GM18511 (cell line): ENCODE measurements around the gene MYCN.

Experiments used
- ATAC-seq: cut with Tn5 transposase; IDR thresholded peaks from one replicate; pipeline ENCODE4 v1.9.1; 2021; ENCODE audit warnings: mild to moderate bottlenecking, moderate library complexity; ENCODE audit not compliant: unreplicated experiment

Gene MYCN

DNA sequence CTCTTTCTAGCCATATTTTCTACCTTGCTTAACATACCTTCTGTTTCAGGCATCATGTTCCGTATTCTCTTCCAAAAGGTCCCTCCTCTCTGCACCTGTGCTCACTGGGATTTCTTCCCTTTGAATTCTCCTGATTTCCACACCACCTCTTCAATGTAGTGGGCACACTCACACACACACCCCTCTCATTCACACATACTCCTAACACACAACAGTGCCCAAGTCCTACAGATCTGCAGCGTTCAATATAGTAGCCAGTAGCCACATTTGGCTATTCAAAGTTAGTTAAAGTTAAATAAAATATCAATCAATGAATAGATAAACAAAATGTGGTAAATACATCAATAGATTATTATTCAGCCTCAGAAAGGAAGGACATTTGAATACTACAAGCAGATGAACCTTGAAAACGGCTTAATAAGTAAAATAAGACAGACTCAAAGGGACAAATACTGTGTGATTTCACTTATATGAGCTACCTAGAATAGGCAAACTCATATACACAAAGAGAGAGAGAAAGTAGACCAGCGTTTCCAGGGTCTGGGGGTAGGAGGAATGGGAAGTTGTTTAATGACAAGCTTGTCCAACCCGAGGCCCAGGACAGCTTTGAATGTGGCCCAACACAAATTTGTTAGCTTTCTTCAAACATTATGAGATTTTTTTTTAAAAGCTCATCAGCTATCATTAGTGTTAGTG is 34.4 kb downstream of the MYCN start:
- ATAC-seq = no peak

GRCh38 chr2:15975261-15975600 is 34.9 kb downstream of the MYCN start:
- ATAC-seq = no peak

GRCh38 chr2:15975676-15976075 is 35.3 kb downstream of the MYCN start:
- no peak for ATAC-seq

GRCh38 chr2:15976354-15976753 is 36.0 kb downstream of the MYCN start:
- no peak for ATAC-seq

GRCh38 chr2:15979051-15979758 is 38.9 kb downstream of the MYCN start:
- no peak for ATAC-seq

DNA sequence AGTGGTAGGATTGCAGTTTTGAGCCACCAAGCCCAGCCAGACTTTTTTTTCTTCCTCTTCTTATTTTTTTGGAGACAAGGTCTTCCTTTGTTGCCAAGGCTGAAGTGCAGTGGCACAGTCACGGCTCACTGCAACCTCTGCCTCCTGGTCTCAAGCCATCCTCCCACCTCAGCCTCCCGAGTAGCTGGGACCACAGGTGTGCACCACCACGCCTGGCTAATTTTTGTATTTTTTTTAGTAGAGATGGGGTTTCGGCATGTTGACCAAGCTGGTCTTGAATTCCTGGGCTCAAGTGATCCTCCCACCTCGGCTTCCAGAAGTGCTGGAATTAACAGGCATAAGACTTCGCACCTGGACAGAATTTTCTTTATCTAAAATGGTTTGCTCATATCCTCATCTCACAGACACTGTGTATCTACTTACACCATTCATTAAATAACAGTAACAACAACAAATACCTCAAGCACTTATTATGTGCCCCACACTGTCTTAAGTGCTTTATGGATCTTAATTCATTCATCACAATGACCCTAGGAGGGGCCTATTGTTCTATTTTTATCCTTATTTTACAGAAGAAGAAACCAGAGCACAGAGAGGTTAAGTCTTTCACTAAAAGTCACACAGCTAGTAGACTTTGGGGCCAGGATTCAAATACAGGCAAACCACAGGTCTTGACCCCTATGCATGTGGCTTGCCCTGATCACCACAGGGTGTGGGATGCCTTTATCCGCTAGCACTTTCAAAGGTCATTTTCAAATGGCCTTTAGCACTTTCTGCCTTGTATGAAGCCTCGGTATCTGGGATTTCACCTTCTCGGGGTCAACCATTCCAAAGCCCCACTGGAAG is 39.6 kb downstream of the MYCN start:
- no peak for ATAC-seq

GRCh38 chr2:15980605-15981098 is 40.3 kb downstream of the MYCN start:
- ATAC-seq = no peak

DNA sequence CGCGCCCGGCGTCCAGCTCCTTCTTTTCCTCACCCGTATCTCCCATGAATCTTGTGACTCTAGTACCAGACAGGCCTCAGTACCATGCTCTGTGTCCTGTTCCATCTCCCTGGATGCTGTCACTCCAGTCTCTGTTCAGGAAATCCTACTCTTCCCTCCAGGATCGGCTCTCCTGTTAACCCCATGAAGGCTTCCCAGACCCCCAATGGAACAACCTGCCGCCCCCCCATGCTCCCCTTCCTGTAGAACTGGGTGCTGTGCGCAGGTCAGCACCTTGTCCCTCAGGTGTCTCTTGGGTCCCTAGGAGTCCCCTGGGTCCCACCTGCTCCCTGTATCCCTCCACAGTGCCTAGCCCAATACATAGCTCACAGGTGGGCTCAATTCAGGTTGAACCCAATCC is 41.3 kb downstream of the MYCN start:
- ATAC-seq = no peak

- ATAC-seq = no peak
These were observed 42.1 kb downstream of the MYCN start for GRCh38 chr2:15982285-15983044.

DNA sequence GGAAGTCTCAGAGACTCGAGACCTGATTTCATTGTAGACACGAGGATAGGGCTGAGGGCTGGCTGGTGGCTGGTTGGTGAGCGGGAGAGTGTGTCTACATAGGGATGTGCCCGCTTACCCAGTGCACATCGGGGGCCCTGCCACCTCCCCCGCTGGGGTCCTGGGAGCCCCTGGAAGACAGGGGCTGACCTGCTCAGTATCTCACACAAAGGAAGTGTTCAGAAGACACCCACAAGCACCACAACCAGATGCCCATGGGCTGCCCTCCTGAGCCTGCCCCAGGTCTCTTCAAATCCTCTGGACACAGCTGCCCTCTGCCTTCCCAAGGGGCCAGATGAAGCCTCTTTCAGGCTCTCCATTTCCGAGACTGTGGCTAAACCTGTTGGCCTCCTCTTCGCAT is 43.1 kb downstream of the MYCN start:
- ATAC-seq = no peak

DNA sequence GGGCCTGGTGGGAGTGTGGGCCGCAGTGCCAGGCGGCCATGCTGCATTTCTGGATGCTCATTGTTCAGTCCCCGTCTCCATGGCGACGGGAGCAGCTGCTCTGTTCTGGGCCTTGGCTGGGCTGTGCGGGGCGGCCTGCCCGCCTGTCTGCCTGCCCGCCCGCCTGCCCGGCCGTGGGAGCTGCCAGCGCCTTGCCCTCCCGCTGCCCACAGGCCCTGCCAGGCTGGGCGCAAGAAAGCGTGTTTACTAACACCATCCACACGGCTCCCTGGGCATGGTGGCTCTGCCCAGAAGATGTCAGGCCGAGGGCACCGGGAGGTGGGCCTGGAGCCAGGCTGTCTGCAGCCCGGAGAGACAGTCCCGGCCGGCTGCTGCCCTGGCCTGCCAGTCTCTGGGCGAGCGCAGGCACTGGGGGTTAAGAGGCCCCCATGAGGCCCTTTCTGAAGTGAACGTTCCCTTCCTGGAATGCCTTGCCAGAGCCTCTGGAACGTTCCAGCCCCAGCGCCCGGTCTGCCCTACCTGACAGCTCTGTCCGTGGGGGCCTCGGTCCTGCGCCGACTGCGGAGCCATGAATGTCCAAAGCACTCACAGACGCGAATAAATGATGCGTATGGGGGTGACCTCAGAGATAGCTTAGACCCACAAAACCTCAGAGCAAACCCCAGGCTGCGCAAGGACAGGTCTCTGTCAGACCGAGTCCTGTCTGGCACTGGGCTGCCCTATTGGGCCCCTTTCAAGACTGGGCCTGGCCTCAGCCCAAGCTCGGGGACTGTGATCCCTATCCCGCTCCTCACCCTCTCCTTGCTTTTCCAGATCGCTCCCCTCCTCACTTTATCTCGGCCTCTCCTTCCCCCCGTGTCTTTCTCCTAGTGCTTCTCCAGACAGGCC is 44.3 kb downstream of the MYCN start:
- no peak for ATAC-seq

DNA sequence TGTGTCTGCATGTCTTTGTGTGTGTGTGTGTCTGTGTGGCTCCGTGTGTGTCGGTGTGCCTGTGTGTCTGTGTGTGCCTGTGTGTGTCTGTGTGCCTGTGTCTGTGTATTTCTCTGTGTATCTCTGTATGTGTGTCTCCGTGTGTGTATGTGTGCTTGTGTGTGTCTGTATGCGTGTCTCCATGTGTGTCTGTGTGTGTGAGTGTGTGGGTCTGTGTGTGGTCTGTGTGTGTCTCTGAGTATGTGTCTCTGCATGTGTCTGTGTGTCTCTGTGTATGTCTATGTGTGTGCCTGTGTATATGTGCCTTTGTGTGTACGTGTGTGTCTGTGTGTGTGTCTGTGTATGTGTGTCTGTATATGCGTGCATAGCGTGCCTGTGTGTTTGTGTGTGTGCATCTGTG is 45.2 kb downstream of the MYCN start:
- no peak for ATAC-seq

- no peak for ATAC-seq
These were observed 45.8 kb downstream of the MYCN start for GRCh38 chr2:15986068-15986560.

DNA sequence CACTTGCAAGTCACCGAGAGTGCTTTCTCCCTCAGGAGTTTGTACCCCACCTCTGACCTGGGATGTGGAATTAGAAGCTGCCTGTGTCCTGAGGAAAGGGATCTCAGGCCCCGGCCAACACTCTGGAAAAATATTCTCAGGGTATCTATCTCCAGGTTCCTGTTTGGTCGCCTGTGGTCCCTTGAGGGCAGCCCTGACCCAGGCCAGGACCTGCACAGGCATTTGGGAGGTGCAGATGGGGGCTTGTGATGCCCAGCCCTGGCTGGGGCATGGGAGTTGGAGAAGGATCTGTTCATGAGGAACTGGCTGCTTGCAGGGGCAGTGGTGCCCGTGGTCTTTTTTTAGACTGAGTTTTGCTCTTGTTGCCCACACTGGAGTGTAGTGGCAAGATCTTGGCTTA is 46.3 kb downstream of the MYCN start:
- no peak for ATAC-seq

- ATAC-seq = no peak
These were observed 48.4 kb downstream of the MYCN start for GRCh38 chr2:15988733-15989132.

DNA sequence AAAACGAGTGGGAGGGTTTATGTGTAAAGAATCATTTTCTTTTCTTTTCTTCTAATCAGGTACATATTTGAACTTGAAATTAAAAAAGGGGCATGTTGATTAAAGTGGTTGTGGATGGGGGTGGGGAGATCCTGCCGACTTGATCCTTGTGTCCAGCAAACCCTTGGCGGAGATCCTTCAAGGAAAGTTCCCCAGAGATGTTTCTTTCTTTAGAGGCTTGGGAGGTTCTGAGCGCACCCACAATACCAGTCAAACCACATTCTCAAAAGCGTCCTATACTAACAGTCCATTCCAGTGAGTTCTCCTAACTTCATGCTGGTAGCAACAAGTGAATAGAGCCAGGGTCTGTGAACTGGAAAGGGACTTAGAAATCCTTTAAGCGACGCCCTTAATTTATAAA is 49.2 kb downstream of the MYCN start:
- no peak for ATAC-seq

- no peak for ATAC-seq
These were observed 50.1 kb downstream of the MYCN start for GRCh38 chr2:15990151-15991101.

DNA sequence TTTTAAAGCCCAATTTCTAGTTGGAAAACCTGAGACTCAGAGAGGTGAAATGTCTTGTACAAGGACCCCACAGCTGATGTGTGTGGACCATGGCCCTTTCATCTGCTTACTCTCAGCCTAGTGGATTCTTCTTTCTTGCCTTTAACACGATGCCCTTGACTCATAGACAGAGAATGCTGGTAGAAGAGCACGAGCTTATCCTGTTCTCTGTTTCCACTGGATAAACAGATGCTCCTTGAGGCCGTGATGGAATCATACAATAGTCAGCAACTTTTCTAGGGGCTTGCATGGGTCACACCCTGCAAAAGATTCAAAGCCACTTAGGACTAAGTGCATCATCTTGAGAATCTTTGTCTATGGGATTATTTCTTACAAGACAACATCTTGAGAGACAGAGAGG is 50.9 kb downstream of the MYCN start:
- ATAC-seq = no peak
